C4-2B (cell line): ENCODE data around the gene CHSY3.

ENCODE experiments used
- CTCF ChIP-seq: fragments of 450-650 bp; conservative IDR thresholded peaks from 2 replicates; pipeline ENCODE4 v1.5.1; 2017; ENCODE audit warnings: mild to moderate bottlenecking
- ZFX ChIP-seq: fragments of 450-650 bp; IDR thresholded peaks from 2 replicates; pipeline ENCODE4 v1.6.1; 2017

- TF ChIP-seq CTCF (peak; percentile 46), ZFX (no peak)
Observed at GRCh38 chr5:130198927-130199326, 294.7 kb downstream of the CHSY3 start.
